DOHH2 (cell line): Measurements from ENCODE around the gene HES4.

Experiments used
- H3F3A ChIP-seq: fragments of 200-600 bp; sonication (generic), shearing (Covaris generic); 2 replicates; pipeline ENCODE4 v1.6.0; 2016; ENCODE audit warnings: antibody characterized with exemption, mild to moderate bottlenecking; ENCODE audit not compliant: control insufficient read depth, insufficient read depth
- H3K27ac ChIP-seq: fragments of 200-600 bp; sonication (generic); 2 replicates; pipeline ENCODE4 v1.5.1; 2014; ENCODE audit warnings: low read depth, mild to moderate bottlenecking, low read length, moderate library complexity
- H3K27me3 ChIP-seq: fragments of 200-600 bp; sonication (generic); 2 replicates; pipeline ENCODE4 v1.6.1; 2014; ENCODE audit warnings: mild to moderate bottlenecking, low read length, mixed read lengths; ENCODE audit not compliant: control insufficient read depth
- H3K36me3 ChIP-seq: fragments of 200-600 bp; sonication (generic); 2 replicates; pipeline ENCODE4 v1.6.1; 2014; ENCODE audit warnings: mild to moderate bottlenecking, low read length, moderate library complexity, mixed read lengths; ENCODE audit not compliant: control insufficient read depth
- H3K4me1 ChIP-seq: fragments of 200-600 bp; sonication (generic); 2 replicates; pipeline ENCODE4 v1.6.1; 2014; ENCODE audit warnings: mild to moderate bottlenecking, low read length, mixed read lengths; ENCODE audit not compliant: control insufficient read depth
- H3K4me2 ChIP-seq: fragments of 200-600 bp; sonication (generic); 2 replicates; pipeline ENCODE4 v1.6.0; 2014; ENCODE audit warnings: mild to moderate bottlenecking, low read length, moderate library complexity
- H3K4me3 ChIP-seq: fragments of 200-600 bp; sonication (generic); 2 replicates; pipeline ENCODE4 v1.5.1; 2014; ENCODE audit warnings: mild to moderate bottlenecking, low read length, mixed read lengths
- H3K79me2 ChIP-seq: fragments of 200-600 bp; sonication (generic); 2 replicates; pipeline ENCODE4 v1.6.1; 2014; ENCODE audit warnings: mild to moderate bottlenecking, low read length, mixed read lengths; ENCODE audit not compliant: control insufficient read depth
- H3K9me2 ChIP-seq: fragments of 200-600 bp; sonication (generic); replicated peaks from 2 replicates; pipeline ENCODE4 v1.6.1; 2014; ENCODE audit warnings: mild to moderate bottlenecking, low read length, mixed read lengths; ENCODE audit not compliant: control insufficient read depth
- H3K9me3 ChIP-seq: fragments of 200-600 bp; sonication (generic); 2 replicates; pipeline ENCODE4 v1.6.1; 2014; ENCODE audit warnings: antibody characterized with exemption, low read length, mixed read lengths; ENCODE audit not compliant: control insufficient read depth, insufficient read depth
- H4K20me1 ChIP-seq: fragments of 200-600 bp; sonication (generic); 2 replicates; pipeline ENCODE4 v1.6.0; 2014; ENCODE audit warnings: low read depth, mild to moderate bottlenecking, antibody characterized with exemption, low read length, moderate library complexity; ENCODE audit not compliant: control insufficient read depth, insufficient read depth
- CTCF ChIP-seq: fragments of 200-600 bp; sonication (generic); IDR thresholded peaks from one replicate; pipeline ENCODE4 v1.5.1; 2014; ENCODE audit warnings: antibody characterized with exemption, mild to moderate bottlenecking, low read depth, low read length; ENCODE audit not compliant: poor library complexity, severe bottlenecking
- EZH2phosphoT487 ChIP-seq: fragments of 200-600 bp; sonication (generic); IDR thresholded peaks from 2 replicates; pipeline ENCODE4 v1.6.1; 2017; ENCODE audit warnings: borderline replicate concordance, mild to moderate bottlenecking, antibody characterized with exemption, low read length, moderate library complexity, mixed read lengths

Gene HES4

DNA sequence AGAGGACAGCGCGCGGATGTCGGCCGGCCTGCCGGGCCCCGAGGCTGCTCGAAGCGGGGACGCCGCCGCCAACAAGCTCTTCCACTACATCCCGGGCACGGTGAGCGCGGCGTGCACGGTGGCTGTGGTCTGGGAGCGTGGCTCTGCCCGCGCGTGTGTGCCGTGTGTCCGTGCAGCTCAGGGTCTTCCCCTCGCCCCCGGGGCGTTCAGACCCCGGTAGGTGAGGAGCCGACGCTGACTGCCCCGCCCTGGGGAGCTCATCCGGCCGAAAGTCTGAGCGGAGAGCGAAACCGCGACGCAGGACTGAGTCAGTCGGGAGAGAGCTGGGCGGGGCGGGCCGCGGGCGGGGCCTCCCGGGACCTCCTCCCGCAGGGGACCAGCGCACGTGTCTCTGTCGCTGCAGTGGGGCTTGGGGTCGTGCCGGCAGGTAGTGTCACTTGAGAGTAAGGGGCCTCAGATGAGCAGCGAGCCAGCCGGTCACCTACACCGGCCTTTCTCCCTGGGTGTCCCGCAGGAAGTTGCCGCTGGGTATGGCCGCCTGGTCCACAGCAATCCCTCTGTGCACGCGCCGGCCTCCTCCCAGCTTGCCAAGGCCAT lies 33.1 kb downstream of the HES4 start:
- Histone ChIP-seq H3K4me3 (peak overlapping the region; percentile 63), H3K27ac (no peak overlapping the region), H3K4me1 (peaks cover 10% of the 10 kb centered on the region), H3K27me3 (0 out of 2 replicates have a peak, but pooled peaks cover 4% of the 10 kb centered on the region), H4K20me1 (no peaks in the 10 kb centered on the region), H3K9me3 (no peaks in the 10 kb centered on the region; the same call in 1 of the 2 replicates), H3K9me2 (no peaks in the 10 kb centered on the region), H3F3A (no peaks in the 10 kb centered on the region; the same call in 1 of the 2 replicates), H3K4me2 (peak overlapping the region; percentile 78), H3K79me2 (no peaks in the 10 kb centered on the region), H3K36me3 (no peaks in the 10 kb centered on the region)
- TF ChIP-seq CTCF (no peak), EZH2phosphoT487 (no peak)

DNA sequence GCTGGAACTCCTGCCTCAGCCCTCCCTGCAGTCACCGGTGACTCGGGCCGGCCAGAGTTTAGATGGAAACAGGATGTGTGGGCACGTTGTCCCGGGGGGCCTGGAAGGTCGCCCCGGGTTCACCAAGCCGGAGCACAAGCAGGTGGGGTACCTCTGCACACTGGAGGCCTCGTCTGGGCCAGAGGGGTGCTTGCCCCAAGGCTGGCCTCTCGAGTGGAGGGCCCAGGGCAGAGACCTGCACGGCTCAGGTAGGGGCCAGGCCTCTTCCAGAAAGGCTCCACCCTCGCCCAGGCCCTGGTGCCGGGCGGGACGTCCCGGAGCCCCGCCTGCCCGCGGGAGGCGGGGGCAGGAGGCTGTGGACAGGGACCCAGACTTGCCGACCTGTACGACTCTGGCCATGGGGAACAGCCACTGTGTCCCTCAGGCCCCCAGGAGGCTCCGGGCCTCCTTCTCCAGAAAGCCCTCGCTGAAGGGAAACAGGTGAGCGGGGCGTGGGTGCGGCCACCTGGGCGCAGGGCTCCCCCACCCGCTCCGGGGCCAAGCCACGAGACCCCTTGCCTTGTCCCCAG lies 33.7 kb downstream of the HES4 start, which contains the start of gene PLEKHN1:
Gene PLEKHN1 (plus strand): TSS at position 348 of the 569 bp plus-strand sequence. CDS start 50 bp downstream, at position 398.
- Histone ChIP-seq H3K4me3 (peak within 1 kb of the TSS; percentile 63), H3K27ac (no peak within 1 kb of the TSS), H3K27me3 (0 out of 2 replicates have a peak, but pooled peaks cover 4% of the 10 kb centered on the region), H3K4me1 (peaks cover 13% of the 10 kb centered on the region), H4K20me1 (no peaks in the 10 kb centered on the region), H3K9me3 (no peaks in the 10 kb centered on the region; the same call in 1 of the 2 replicates), H3F3A (no peaks in the 10 kb centered on the region; the same call in 1 of the 2 replicates), H3K4me2 (peak within 1 kb of the TSS; percentile 78), H3K36me3 (no peaks in the 10 kb centered on the region), H3K79me2 (no peaks in the 10 kb centered on the region), H3K9me2 (no peaks in the 10 kb centered on the region)
- no peak for TF ChIP-seq CTCF
- TF ChIP-seq EZH2phosphoT487 = no peak

DNA sequence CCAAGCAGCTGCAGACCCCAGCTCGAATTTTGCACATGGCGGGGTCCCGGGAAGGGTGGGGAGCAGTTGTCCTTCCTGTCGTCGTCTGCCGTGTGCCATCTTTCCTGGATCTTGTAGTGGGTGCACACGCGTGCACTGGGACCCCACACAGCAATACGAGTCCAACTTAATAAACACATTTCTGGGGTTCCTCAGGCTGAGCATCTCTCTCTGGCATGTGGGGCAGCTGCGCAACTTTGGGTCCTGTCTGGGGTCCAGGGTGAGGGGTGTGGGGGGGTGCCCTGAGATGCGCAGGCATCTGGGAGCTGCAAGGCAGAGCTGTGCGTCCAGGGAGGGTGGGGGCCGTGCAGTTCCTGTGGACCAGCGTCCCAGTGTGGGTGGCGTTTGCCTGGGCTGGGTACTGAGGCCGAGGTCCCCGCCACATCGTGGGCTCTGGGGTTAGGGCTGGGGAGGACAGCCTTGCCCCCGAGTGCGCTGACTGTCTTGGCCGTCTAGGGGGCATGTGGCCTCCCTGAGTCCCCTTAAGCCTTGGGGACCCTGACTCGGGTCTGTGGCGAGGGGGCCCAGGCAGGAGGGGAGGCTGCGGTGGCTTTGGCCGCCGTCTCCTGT lies 34.3 kb downstream of the HES4 start:
- Histone ChIP-seq H3K27me3 (0 out of 2 replicates have a peak, but pooled peaks cover 4% of the 10 kb centered on the region), H3K4me3 (no peak overlapping the region), H3K27ac (no peak overlapping the region), H3K9me2 (no peaks in the 10 kb centered on the region), H3K4me1 (peaks cover 14% of the 10 kb centered on the region), H3K36me3 (no peaks in the 10 kb centered on the region), H3K9me3 (no peaks in the 10 kb centered on the region; the same call in 1 of the 2 replicates), H3K4me2 (no peak overlapping the region), H3F3A (no peaks in the 10 kb centered on the region; the same call in 1 of the 2 replicates), H4K20me1 (no peaks in the 10 kb centered on the region), H3K79me2 (no peaks in the 10 kb centered on the region)
- TF ChIP-seq EZH2phosphoT487 = no peak
- TF ChIP-seq CTCF = no peak
